ENCODE data around the gene ITPKC.

Gene ITPKC

DNA sequence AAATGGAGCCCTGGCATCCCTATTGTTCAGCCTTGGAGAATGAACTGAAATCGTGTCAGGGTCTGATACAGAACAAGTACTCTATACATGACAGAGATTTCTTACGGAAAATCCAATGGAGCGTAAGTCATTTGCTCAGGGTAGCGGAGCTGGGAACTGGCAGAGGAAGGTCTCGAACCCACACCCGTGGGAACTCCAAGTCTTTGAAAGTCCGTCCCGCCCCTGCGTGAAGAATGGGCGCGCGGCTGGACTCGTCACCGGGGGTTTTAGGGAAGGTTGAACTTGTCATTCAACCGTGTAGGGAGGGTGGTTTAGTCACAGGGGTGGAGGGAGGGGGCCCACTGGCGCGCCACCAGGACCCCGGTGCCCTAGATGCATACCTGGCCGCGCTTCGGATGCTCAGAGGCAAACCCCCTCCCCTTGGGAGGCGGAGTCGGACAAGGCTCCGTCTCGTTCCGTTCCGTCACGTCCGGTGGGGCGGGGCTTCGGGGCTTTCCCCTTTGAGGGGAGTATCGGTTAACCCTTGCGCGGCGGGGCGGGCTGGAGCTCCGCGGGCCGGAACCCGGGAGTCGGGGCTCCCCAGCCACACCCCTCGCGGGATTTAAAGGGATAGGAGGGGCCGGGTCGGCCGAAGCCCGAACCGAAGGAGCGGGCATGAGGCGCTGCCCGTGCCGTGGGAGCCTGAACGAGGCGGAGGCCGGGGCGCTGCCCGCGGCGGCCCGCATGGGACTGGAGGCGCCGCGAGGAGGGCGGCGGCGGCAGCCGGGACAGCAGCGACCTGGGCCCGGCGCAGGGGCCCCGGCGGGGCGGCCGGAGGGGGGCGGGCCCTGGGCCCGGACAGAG lies at the start of gene ITPKC, which contains the start of gene COQ8B:
Gene ITPKC, plus strand, starts transcription at position 631 of the 843 bp plus-strand sequence. Its CDS starts 24 bp downstream, at position 655.
Gene COQ8B, minus strand, starts transcription at position 405 of the 843 bp plus-strand sequence. CDS start 2,254 bp downstream, outside the sequence.
- peak; percentile 98 for DNase-seq (ENCODE audit: low spot score)

DNA sequence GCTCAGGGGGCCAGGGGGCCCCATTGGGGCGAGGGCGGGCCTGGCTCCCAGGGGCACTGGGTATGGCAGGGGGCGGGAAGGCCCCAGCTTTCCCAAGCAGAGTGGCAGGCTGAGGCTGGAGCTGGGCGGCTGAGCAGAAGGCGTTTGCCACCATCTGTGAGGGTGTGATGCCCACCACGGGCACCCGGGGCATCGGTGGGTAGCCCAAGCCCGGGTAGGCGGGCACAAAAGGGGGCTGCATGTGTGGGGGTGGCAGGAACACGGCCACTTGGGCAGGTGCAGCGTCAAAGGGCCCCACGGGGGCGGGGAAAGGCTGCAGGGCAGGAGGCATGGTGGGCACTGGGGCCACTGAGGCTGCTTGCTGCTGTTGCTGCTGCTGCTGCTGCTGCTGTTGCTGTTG lies 49.3 kb upstream of the ITPKC start:
- no peak for DNase-seq (ENCODE audit: low spot score)

DNA sequence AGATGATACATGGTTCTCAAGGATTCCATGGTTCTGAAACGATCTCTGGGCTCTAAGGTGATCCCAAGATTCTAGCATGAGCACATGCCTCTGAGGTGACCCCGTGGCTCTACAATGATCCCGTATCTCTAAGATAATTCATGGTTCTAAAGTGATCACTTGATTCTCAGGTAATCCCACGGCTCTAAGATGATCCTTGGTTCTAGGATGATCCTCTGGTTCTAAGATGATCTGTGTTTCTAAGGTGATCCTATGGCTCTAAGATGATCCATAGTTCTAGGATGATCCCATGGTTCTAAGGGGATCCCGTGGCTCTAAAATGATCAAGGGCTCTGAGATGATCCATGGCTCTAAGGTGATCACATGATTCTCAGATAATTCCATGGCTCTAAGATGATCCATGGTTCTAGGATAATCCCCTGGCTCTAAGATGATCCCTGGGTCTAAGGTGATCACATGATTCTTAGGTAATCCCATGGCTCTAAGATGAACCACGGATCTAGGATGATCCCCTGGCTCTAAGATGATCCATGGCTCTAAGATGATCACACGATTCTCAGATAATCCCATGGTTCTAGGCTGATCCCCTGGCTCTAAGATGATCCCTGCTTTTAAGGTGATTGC lies 47.8 kb upstream of the ITPKC start:
- no peak for DNase-seq (ENCODE audit: low spot score)

DNA sequence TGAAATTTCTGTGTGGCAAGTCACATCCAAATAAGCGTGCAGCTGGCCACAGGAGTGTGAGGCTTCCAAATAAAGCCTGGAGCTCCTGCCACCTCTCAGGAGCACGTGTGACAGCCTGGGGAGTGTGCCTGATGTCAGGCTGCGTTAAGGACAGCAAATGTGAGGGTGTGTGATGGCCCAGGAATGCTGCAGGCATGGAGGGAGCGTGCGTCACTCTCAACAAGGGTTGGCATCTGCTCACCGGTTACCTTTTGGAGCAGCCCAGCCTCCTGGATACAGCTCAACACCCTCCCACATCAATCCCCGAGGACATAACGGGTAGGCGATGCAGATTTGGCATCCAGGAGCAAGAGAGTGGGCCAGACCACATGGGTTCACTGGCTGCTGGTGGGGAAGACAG lies 45.5 kb upstream of the ITPKC start:
- no peak for DNase-seq (ENCODE audit: low spot score)

DNA sequence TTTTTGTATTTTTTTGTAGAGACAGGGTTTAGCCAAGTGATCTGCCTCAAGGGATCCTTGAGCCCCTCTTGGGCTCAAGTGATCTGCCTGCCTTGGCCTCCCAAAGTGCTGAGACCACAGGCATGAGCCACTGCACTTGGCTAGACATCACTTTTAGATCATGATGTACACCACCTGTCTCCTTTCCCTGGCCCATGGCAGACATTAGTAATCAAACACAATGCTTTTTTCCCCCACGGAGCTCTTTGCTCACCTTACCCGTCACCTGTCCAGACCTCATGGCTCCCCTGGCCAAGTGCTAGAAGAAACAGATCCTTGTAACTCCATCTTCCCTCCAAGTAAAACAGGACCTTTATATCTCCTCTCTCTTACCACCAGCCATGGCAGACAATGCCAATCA lies 44.9 kb upstream of the ITPKC start:
- no peak for DNase-seq (ENCODE audit: low spot score)

DNA sequence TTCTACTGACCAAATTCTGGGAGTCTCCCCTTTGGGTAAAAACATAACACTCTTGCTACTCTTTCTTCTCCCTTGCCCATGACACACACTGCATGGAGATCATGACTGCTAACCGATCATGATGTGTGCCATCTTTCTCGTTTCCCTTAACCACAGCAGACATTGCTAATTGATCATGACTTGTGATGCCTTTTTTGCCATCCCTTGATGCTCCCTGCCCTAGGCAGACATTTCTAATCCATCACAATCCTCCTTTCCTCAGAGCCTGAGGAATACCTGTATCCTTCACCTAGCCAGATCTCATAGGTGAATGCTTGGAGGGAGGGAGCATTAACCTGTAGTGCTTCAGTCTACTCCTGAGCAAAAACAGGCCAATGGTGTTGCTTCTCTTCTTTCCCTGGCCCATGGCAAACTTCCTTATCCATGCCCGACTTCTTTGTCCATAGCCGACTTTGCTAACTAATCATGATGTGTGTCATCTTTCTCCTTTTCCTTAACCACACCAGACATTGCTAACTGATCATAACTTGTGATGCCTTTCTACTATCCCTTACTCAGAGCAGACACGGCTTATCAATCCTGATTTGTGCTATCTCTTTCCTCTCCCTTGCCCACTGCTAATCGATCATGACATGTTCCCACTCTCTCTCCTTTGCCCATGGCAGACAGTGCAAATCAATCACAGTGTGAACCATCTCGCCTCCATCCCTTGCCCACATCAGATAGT lies 44.2 kb upstream of the ITPKC start:
- DNase-seq (ENCODE audit: low spot score), result no peak

DNA sequence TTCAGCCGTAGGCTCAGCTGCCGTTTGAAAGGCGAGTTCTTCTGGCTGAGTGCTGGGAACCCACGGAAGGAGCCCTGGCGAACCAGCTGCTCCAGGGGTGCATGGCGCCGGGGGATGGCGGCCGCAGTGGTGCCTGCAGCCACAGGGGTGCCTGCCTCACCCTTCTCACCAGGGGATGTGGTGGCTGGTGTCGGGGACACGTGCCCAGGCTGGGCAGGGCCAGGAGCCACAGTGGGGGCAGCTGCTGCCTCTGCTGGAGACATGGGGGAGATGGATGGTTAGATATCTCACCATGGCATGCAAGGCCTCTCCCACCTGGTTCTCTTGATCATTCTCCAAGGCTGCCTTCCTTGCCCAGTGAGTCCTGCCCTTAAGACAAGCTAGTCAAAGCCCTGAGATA lies 43.5 kb upstream of the ITPKC start:
- DNase-seq (ENCODE audit: low spot score), result no peak

DNA sequence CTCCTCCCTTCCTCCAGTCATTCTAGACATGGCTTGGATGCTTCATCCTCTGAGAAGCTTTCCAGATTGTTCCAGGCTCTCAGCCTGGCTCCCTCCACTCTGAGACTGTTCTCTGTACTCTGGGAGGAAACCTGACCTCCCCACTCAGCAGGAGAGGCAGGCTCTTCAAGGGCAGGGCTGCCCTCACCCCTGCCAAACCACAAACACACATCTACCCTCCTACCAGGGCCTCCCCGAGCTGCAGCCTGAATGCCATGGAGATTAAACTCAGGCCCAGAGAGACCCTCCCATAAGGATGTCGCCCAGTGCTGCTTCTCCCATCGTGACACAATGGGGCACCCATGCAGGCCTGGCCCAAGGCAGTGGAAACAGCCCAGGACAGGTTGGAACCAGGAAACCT lies 42.6 kb upstream of the ITPKC start:
- no peak for DNase-seq (ENCODE audit: low spot score)

DNA sequence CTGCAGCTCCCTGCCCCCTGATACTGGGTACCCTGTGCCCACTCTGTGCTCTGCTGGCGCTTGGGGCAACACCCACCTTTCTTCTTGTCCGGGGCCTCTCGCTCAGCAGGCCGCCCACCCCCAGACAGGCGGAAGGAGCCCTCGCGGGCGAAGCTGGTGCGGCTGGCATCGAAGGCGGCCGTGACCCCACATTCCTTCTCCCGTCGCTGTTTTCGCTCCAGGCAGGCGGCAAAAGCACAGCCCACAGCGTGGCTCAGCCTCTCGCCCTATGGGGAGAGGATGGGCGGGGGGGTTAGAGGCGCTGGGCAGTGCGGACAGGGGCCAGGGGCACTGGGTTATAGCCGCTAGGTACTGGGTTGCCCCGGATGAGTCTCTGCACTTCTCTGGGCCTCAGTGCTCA lies 39.8 kb upstream of the ITPKC start:
- DNase-seq (ENCODE audit: low spot score), result no peak

DNA sequence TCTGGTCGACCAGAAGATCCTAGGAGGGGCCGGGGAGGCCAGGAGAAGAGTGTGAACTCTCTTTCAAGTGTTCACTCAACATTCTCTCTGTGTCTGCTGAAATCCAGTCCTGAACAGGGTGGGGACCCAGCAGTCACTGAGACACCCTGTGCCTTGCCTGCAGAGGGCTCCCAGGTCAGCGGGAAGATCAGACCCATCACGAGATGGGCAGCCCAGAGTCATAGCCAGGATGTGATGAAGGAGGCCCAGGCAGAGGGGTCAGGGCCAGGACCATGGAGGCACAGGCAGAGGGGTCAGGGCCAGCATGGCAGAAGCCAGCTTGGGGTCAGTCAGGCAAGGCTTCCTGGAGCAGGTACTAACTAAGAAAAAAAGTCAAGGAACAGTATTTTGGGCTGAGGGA lies 35.9 kb upstream of the ITPKC start:
- no peak for DNase-seq (ENCODE audit: low spot score)

DNA sequence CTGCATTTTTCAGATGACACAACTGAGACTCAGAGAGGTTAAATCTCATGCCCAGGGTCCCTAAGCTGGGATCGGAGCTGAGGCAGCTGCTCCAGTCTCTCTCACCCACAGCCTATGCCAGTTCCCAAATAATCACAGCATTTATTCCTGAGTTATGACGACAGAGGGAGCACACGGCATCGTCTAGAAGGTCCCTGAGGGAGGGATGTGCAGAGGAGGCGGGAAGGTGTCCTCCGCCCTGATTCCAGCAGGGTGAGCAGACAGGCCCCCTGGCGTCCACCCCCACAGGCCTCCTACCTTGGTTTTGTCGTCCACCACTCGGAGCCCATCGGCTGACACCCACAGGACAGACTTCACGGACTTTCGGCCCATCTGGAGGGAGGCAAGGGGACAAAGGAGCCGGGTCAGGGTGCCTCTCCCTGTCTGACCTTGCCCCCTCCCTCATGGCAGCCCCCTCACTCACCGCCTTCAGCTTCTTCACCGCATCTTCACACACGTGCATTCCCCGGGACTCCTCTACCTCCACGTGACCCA lies 34.4 kb upstream of the ITPKC start:
- DNase-seq (ENCODE audit: low spot score), result no peak

DNA sequence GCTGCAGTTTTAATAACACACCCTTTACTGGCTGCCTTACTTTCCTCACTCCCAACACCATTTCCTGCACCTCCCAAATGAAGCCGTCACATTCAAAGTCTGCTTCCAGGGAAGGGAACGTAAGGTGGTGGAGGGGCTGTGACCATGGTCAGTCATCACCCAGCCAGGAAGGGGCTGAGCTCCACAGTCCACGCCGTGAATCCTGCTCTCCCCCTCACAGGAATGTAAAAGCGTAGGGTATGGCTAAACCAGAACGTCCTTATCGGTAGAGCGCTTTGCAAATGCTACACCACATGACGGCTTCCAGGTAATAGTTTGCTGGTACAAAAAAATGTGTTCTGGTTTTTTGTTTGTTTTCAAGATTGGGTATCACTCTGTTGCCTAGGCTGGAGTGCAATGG lies 33.5 kb upstream of the ITPKC start:
- DNase-seq (ENCODE audit: low spot score), result no peak

DNA sequence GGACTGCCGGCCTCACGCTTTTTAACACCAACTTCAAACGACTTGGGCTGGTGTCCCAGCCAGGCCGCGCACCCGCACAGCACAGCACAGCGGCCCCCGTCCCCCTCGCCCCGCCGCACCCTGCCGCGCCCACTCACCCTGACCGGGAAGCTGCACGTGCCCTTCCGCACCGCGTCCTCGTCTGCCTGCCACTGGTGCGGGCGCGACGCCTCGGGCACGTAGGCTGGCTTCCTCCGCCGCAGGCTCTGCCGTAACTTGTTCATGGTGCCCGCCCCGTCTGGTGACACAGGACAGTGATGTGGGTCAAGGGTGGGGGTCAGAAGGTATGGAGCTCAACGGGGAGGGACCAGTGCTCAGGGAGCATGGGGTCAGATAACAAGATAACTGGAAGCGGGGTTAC lies 32.6 kb upstream of the ITPKC start:
- DNase-seq (ENCODE audit: low spot score), result no peak

DNA sequence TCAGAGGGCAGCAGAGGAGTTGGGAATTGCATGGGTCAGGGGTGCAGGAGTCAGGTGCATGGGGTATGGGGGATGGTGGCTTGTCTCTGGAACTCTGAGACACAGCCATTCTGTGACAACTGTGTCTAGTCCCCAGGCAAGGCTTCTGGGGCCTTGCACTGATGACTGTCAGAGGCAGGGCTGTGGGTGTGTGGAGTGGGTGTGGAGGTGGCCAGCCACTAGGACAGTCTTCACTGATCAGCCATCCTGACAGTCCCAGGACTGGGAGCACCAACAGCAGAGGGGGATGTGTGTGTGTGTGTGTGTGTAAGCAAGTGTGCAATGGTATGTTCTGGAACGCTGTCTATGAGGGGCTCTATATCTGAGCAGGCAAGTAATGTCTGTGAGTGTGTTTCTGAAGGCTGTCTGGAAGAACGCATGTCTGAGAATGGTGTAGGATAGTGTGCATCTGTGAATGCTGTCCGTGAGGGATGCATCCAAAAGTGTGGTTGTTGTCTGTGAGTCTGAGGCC lies 31.8 kb upstream of the ITPKC start:
- peak; percentile 29 for DNase-seq (ENCODE audit: low spot score)

DNA sequence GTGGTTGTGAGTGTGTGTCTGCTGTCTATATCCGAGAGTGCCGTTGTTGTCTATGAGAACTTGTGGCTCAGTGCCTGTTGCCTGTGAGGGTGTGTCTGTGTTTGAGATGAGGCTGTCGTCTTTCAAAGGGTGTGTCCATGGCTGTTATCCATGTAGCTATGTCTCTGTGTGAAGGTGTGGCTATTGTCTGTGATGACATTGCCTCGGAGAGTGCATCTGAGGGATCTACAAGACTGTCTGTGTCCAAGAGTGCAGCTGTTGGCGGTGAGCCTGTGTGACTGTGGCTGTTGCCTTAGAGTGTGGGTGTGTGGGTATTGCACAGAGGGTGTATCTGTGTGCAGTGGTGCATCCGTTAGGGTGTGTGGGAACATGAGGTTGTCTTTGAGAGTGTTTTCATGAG lies 31.3 kb upstream of the ITPKC start:
- DNase-seq (ENCODE audit: low spot score), result peak; percentile 44

DNA sequence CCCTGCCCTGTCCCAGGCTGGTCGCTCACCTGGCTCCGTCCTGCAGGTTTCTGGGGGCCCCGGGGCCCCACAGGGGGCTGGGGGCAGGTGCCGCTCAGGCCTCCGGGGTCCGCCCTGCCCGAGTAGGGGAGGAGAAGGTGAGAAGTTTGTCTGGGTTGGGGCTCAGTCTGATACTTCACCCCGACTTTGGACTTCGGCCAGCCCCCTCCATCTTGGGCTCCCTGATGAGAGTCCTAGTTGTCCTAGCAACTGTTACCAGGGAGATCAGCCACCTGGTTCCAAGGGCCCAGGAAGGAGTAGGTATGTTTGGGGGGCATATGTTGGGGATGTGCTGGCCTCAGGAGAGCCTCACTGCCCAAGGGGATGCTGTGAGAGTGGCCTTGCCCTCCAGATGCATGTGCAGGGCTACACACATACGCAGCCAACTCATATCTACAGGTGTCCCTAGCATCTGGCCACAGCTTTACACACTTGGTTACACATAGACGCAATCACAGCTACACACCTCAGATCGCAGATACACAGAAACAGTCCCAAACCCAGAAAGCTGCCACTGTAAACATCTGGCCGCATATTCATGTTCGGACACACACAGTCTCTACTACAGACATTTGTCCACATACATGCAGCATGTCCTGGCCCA lies 29.9 kb upstream of the ITPKC start:
- peak; percentile 73 for DNase-seq (ENCODE audit: low spot score)

DNA sequence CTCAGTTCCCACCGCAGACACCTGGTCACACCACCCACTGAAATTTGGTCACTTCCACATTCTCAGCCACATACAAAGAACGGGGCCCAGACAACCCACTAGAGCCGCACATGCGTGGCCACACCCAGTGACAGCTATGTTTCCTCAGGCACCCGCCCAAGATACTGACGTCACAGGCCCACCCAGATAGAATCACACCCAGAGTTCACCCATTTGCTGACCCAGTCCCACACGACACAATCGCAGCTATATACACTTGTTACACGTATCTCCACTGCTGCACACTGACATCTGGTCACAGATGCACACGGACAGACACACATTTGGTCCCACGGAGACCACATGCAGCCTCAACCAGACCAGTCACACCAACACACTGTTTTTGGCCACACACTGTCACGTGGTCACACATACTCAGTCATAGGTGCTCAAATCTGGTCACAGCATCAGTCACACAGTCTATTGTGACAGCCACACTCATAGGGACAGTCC lies 29.3 kb upstream of the ITPKC start:
- peak; percentile 94 for DNase-seq (ENCODE audit: low spot score)

DNA sequence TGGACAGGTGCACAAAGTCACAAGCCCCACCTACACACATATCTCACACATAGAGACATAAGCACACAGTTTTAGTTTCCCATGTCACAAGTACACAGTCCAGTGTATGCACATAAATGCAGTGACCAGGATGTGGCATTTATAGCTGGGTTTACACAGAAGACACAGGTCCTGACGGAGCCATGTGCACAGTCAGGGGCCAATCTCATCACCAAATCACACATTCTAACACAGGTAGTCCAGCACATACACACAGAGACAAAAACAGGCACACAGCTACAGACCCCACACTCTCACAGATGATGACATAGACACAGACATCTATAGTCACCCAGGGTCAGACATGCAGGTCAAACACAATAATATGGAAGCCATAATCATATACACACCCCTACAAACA lies 28.6 kb upstream of the ITPKC start:
- DNase-seq (ENCODE audit: low spot score), result peak; percentile 52

DNA sequence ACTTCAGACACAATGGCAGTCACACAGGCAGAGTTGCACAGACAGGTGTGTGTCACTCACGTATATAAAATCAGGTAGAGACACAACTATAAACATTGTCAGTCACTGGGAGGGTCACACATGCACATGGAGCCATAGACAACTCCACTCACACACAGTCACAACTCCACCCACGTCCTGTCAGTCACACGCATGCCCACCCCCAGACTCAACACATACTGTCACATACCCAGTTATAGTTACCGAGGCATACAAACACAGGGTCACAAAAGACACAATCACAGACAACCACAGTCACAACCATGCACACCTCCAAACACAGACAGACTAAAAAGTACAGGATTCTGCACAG lies 27.9 kb upstream of the ITPKC start:
- DNase-seq (ENCODE audit: low spot score), result peak; percentile 29

DNA sequence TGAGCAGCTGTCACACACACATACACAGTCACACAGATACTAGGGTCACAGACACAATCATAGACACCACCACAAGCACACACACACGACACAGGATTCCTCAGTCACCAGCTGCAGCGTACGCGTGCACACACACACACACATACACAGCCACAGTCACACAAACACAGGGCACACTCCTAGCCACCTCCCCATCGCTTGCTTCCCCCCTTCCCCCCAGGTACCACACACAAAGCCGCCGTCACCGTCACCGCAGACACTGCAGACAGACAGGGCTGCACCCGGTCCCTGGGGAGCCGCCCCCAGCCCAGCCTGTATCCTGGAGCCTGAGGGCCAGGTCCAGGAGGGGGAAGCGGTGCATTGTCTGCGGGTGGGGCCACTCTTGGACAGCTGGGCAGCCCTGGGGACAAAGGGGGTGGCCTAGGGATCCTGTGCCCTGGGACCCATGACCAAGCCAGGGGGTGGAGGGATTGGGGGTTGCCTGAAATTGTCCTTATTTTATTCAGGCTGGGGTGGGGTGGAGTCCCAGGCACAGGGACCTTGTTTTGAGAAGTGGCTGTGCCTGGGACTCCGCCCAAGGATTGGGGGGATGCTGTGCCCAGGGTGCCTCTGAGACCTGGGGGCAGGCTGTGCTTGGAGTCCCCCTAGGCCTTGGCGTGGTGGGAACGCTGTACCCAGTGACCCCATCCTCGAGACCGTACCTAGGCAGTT lies 27.4 kb upstream of the ITPKC start:
- DNase-seq (ENCODE audit: low spot score), result peak; percentile 25

DNA sequence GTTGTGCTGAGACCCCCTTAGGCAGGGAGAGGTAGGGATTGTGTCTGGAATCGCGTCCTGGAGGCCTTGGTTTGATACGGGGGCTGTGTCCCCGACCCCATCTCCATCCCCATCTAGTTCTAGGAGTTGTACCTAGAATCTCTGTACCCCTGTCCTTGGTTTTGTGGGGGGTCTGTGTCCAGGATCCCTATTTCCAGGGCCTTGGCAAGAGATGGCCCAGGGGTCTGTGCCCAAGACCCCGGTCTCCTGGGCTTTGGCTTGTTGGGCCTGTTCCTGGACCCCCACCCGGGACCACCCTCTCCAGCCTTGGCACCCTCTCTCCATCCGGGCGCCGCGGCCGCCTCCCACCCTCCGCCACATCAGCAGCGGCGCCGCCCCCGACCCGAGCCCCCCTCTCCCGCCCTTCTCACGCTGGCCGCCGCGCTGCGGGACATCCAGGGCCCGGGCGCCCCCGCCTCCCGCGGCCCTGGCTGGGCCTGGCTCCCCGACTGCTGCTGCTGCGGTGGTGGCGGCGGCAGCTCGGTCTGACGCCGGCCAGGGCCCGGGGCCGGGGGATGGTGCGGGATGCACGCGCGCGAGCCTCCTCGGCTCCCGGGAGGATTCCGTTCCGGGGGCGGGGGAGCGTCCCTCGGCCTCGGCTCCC lies 26.7 kb upstream of the ITPKC start, which contains the start of gene NUMBL:
Gene NUMBL, minus strand, starts transcription at position 602 of the 643 bp plus-strand sequence. Its CDS starts 168 bp downstream, at position 434.
- no peak for DNase-seq (ENCODE audit: low spot score)

Measured in hematopoietic multipotent progenitor cell treated with erythropoietin and hydrocortisone succinate and interleukin-3 and kit ligand, for 17 days (in vitro differentiated cells).